ENCODE measurements around the gene ITGB7. TPM values are rescaled to one million over a fixed set of nuclear protein-coding genes. Genes with fewer than 3 reads are reported as not detected.

ITGB7 gene
- total and polyA plus RNA-seq, 10 of the 15 experiments (the other 5 are each of a cell fraction or from before 2014, with no cell fraction given): 54.5 to 487 (median 252) TPM

DNA sequence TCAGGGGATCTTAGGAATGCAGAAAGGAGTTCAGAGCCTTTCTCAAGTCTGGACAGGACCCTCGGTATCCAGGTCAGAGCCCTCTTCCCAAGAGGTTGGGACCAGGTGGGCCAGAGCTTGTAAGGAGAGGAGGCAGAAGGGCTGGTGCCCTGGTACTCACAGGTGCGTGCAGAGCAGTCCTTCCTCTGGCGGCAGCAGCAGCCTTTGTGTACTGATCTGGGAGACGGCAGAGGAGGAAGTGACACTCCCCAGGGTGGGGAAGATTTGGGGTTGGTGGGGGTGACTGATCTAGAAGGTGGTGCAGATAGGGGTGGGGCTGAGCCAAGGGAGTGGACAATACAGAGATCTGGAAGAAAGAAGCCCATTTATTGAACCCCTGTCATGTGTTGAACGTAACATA lies at the start of gene ITGB7 (continued):
- TF ChIP-seq, protein P1, sequence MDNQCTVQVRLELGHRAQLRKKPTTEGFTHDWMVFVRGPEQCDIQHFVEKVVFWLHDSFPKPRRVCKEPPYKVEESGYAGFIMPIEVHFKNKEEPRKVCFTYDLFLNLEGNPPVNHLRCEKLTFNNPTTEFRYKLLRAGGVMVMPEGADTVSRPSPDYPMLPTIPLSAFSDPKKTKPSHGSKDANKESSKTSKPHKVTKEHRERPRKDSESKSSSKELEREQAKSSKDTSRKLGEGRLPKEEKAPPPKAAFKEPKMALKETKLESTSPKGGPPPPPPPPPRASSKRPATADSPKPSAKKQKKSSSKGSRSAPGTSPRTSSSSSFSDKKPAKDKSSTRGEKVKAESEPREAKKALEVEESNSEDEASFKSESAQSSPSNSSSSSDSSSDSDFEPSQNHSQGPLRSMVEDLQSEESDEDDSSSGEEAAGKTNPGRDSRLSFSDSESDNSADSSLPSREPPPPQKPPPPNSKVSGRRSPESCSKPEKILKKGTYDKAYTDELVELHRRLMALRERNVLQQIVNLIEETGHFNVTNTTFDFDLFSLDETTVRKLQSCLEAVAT (IDR thresholded peaks at IDR 0.05): peak; percentile 48
- TF ChIP-seq IRF4 (IDR thresholded peaks at IDR 0.05; ENCODE audit: low read depth, low read length) (peak; percentile 63; the same call in 1 of the 2 replicates), KLF5 (IDR thresholded peaks at IDR 0.05; ENCODE audit: partially characterized antibody) (no peak), HDAC2 (IDR thresholded peaks at IDR 0.05) (no peak), RCOR1 (conservative IDR thresholded peaks at IDR 0.05; ENCODE audit: low read depth, low read length) (no peak), MXI1 (IDR thresholded peaks at IDR 0.05; ENCODE audit: low read depth, low read length) (no peak), IKZF1 (conservative IDR thresholded peaks at IDR 0.05) (peak; percentile 68), POLR2AphosphoS2 (IDR thresholded peaks at IDR 0.05; ENCODE audit: low read depth, low read length) (peak; percentile 66), ZNF622 (IDR thresholded peaks at IDR 0.05) (no peak), CHD1 (IDR thresholded peaks at IDR 0.05; ENCODE audit: low read depth, low read length) (no peak)
- TF ChIP-seq, protein P2, sequence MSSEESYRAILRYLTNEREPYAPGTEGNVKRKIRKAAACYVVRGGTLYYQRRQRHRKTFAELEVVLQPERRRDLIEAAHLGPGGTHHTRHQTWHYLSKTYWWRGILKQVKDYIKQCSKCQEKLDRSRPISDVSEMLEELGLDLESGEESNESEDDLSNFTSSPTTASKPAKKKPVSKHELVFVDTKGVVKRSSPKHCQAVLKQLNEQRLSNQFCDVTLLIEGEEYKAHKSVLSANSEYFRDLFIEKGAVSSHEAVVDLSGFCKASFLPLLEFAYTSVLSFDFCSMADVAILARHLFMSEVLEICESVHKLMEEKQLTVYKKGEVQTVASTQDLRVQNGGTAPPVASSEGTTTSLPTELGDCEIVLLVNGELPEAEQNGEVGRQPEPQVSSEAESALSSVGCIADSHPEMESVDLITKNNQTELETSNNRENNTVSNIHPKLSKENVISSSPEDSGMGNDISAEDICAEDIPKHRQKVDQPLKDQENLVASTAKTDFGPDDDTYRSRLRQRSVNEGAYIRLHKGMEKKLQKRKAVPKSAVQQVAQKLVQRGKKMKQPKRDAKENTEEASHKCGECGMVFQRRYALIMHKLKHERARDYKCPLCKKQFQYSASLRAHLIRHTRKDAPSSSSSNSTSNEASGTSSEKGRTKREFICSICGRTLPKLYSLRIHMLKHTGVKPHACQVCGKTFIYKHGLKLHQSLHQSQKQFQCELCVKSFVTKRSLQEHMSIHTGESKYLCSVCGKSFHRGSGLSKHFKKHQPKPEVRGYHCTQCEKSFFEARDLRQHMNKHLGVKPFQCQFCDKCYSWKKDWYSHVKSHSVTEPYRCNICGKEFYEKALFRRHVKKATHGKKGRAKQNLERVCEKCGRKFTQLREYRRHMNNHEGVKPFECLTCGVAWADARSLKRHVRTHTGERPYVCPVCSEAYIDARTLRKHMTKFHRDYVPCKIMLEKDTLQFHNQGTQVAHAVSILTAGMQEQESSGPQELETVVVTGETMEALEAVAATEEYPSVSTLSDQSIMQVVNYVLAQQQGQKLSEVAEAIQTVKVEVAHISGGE (CRISPR knock-in tag; IDR thresholded peaks at IDR 0.05): no peak
- TF ChIP-seq, protein P3, sequence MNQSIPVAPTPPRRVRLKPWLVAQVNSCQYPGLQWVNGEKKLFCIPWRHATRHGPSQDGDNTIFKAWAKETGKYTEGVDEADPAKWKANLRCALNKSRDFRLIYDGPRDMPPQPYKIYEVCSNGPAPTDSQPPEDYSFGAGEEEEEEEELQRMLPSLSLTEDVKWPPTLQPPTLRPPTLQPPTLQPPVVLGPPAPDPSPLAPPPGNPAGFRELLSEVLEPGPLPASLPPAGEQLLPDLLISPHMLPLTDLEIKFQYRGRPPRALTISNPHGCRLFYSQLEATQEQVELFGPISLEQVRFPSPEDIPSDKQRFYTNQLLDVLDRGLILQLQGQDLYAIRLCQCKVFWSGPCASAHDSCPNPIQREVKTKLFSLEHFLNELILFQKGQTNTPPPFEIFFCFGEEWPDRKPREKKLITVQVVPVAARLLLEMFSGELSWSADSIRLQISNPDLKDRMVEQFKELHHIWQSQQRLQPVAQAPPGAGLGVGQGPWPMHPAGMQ (IDR thresholded peaks at IDR 0.05; ENCODE audit: borderline replicate concordance): no peak
- TF ChIP-seq, protein P4, sequence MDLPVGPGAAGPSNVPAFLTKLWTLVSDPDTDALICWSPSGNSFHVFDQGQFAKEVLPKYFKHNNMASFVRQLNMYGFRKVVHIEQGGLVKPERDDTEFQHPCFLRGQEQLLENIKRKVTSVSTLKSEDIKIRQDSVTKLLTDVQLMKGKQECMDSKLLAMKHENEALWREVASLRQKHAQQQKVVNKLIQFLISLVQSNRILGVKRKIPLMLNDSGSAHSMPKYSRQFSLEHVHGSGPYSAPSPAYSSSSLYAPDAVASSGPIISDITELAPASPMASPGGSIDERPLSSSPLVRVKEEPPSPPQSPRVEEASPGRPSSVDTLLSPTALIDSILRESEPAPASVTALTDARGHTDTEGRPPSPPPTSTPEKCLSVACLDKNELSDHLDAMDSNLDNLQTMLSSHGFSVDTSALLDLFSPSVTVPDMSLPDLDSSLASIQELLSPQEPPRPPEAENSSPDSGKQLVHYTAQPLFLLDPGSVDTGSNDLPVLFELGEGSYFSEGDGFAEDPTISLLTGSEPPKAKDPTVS (IDR thresholded peaks at IDR 0.05; ENCODE audit: low read depth, low read length): no peak
- TF ChIP-seq, protein P5, sequence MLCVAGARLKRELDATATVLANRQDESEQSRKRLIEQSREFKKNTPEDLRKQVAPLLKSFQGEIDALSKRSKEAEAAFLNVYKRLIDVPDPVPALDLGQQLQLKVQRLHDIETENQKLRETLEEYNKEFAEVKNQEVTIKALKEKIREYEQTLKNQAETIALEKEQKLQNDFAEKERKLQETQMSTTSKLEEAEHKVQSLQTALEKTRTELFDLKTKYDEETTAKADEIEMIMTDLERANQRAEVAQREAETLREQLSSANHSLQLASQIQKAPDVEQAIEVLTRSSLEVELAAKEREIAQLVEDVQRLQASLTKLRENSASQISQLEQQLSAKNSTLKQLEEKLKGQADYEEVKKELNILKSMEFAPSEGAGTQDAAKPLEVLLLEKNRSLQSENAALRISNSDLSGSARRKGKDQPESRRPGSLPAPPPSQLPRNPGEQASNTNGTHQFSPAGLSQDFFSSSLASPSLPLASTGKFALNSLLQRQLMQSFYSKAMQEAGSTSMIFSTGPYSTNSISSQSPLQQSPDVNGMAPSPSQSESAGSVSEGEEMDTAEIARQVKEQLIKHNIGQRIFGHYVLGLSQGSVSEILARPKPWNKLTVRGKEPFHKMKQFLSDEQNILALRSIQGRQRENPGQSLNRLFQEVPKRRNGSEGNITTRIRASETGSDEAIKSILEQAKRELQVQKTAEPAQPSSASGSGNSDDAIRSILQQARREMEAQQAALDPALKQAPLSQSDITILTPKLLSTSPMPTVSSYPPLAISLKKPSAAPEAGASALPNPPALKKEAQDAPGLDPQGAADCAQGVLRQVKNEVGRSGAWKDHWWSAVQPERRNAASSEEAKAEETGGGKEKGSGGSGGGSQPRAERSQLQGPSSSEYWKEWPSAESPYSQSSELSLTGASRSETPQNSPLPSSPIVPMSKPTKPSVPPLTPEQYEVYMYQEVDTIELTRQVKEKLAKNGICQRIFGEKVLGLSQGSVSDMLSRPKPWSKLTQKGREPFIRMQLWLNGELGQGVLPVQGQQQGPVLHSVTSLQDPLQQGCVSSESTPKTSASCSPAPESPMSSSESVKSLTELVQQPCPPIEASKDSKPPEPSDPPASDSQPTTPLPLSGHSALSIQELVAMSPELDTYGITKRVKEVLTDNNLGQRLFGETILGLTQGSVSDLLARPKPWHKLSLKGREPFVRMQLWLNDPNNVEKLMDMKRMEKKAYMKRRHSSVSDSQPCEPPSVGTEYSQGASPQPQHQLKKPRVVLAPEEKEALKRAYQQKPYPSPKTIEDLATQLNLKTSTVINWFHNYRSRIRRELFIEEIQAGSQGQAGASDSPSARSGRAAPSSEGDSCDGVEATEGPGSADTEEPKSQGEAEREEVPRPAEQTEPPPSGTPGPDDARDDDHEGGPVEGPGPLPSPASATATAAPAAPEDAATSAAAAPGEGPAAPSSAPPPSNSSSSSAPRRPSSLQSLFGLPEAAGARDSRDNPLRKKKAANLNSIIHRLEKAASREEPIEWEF (IDR thresholded peaks at IDR 0.05; ENCODE audit: insufficient replicate concordance, low read depth, low read length): no peak

All from GM12878 (cell line).